ENCODE measurements around the gene MGAT3.

DNA sequence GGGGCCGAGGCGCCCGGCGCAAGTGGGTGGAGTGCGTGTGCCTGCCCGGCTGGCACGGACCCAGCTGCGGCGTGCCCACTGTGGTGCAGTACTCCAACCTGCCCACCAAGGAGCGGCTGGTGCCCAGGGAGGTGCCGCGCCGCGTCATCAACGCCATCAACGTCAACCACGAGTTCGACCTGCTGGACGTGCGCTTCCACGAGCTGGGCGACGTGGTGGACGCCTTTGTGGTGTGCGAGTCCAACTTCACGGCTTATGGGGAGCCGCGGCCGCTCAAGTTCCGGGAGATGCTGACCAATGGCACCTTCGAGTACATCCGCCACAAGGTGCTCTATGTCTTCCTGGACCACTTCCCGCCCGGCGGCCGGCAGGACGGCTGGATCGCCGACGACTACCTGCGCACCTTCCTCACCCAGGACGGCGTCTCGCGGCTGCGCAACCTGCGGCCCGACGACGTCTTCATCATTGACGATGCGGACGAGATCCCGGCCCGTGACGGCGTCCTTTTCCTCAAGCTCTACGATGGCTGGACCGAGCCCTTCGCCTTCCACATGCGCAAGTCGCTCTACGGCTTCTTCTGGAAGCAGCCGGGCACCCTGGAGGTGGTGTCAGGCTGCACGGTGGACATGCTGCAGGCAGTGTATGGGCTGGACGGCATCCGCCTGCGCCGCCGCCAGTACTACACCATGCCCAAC, 31.2 kb downstream of the MGAT3 start:
- TF ChIP-seq FOSL1 (IDR thresholded peaks at IDR 0.05; ENCODE audit: low read depth) (no peak), POLR2AphosphoS5 (IDR thresholded peaks at IDR 0.05; ENCODE audit: low read depth, low read length) (no peak), EGR1 (IDR thresholded peaks at IDR 0.05; ENCODE audit: low read depth) (no peak), CTCF (IDR thresholded peaks at IDR 0.05 in 2 of 3, conservative IDR thresholded peaks at IDR 0.05 in 1 of 3; ENCODE audit: borderline replicate concordance in 1 of 3, insufficient read depth in 1 of 3, low read depth in 2 of 3, low read length in 2 of 3) (no peak), EZH2 (IDR thresholded peaks at IDR 0.05) (no peak), POLR2A (IDR thresholded peaks at IDR 0.05; ENCODE audit: borderline replicate concordance, extremely low read depth, insufficient read depth, insufficient read length) (no peak), CEBPB (IDR thresholded peaks at IDR 0.05; ENCODE audit: low read depth) (no peak), YY1 (IDR thresholded peaks at IDR 0.05; ENCODE audit: extremely low read depth, insufficient replicate concordance, low read depth, low read length) (no peak), EZH2phosphoT487 (IDR thresholded peaks at IDR 0.05; ENCODE audit: borderline replicate concordance) (no peak), MAX (IDR thresholded peaks at IDR 0.05) (no peak)

Data from HCT116 (cell line).